GM12891 (cell line): ENCODE data around the gene IQCH.

Source experiments
- PAX5 ChIP-seq: IDR thresholded peaks from 2 replicates; pipeline ENCODE4 v1.6.1; 2011; ENCODE audit warnings: low read length, moderate library complexity, mild to moderate bottlenecking; ENCODE audit not compliant: insufficient read depth, severe bottlenecking
- POLR2A ChIP-seq: IDR thresholded peaks from 2 replicates; pipeline ENCODE4 v1.6.1; 2011; ENCODE audit warnings: low read depth, low read length, control low read depth
- POLR2AphosphoS5 ChIP-seq: IDR thresholded peaks from 2 replicates; pipeline ENCODE4 v1.6.1; 2011; ENCODE audit warnings: low read depth, low read length, control low read depth
- SPI1 ChIP-seq: IDR thresholded peaks from 2 replicates; pipeline ENCODE4 v1.6.1; 2011; ENCODE audit warnings: low read depth, low read length, control low read depth
- TAF1 ChIP-seq: IDR thresholded peaks from 2 replicates; pipeline ENCODE4 v1.6.1; 2011; ENCODE audit warnings: low read depth, low read length, control low read depth

DNA sequence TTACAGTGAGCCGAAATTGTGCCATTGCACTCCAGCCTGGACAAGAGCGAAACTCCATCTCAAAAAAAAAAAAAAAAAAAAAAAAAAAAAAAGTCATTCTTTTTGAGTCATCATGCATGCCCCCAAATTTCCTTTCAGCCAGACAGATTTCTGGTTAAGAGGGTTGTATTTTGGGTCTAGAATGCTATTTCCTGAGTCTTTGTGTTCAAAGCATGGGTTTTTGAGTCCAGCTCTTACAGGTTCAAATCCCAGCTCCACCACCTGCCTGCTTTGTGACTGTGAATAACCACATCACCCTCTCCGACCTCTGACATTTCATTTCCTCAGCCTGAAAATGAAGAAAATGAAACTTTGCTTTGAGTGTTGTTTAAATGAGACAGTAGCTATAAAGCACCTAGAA is 257.0 kb downstream of the IQCH start:
- TF ChIP-seq PAX5 (no peak), POLR2AphosphoS5 (no peak), SPI1 (no peak), POLR2A (no peak), TAF1 (no peak)
